HL-60/S4 treated with phorbol 12-myristate 13-acetate at 8.2 ng/mL for 4 days and 3 days (cell line): ENCODE measurements around the gene NFATC3.
"Not testable (repeated sequence)": the region's sequence is repeated elsewhere in the genome, so short reads cannot be mapped to it uniquely, and the experiment has no call there.

ENCODE experiments used
- in situ Hi-C: fragments of 300-500 bp; cut with MboI; formaldehyde crosslinking; loops from 2 replicates; pipeline ENCODE4 v1.15.0; 2022; ENCODE audit warnings: low sequenced_read_pairs

The NFATC3 gene

DNA sequence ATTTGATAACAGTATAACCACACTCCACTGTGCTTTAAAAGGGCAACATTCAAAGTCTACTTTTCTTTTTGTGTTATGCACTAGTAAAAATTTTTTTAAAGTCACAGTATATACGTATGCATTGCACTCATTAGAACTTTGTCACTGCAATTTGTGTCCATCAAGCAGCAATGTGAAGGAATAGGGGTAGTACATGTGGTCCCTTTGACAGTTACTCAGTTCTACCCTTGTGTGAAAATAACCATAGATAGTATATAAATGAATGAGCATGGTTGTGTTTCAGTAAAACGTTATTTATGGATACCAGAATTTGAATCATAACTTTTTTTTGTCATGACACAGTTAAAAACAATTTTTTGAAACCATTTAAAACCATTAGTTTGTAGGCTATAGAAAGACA is 30.7 kb downstream of the NFATC3 start:
- in situ Hi-C loops: no loop called here

DNA sequence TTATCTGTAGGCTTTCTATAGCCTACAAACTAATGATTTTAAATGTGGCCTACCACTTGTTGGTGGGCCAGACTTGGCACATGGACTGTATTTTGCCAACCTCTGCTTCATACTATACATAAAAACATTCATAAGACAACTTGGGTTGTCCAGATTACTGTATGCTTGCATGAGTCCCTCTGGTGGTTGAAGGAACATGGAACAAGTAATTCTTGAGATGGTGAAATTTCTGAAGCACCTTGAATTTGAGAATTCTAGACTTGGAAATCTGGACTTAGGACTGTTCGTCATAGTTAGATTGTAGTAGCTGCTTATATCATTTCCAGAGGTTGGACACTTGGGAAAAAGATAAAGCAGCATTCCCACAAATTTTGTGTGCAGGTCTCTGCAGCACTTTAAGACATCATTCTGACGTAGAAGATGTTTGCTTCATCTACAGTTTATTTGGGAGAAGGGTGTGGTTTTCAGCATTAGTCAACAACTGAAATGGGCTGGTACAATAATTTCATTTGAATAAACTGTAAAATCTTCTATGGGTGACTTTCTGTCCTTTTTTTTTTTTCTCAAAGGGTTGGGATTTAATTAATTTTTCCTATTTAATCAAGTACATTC is 31.2 kb downstream of the NFATC3 start:
- in situ Hi-C loops: no loop called here

DNA sequence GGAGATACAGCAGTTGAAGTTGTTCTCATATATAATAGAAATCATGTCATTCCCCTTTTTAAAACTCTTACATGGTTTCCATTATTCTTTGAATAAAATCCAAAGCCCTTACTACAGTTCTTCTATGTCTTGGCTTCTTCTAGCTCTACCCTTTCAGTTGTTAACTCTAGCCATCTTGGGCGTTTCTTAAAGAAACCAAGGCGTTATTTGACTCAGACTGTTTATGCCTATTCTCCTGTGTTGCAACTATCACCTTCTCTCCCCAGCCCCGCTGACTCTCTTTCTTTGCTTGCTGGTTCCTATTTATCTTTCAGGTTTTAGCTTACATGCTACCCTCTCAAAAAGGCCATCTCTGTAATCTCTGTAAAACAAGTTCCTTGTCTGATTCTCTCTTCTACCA is 32.7 kb downstream of the NFATC3 start:
- in situ Hi-C loops: no loop called here

DNA sequence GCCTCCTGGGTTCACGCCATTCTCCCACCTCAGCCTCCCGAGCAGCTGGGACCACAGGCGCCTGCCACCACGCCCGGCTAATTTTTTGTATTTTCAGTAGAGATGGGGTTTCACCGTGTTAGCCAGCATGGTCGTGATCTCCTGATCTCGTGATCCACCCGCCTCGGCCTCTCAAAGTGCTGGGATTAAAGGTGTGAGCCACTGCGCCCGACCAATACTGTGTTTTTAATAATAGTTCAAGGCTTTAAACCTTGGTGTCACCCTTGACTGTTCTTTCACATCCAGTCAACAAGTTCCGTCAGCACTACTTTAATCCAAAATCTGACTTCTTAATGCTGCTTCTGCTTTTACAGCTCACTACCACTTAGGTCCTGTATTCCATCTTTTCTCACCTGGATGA is 33.8 kb downstream of the NFATC3 start:
- in situ Hi-C loops: not testable (repeated sequence)

DNA sequence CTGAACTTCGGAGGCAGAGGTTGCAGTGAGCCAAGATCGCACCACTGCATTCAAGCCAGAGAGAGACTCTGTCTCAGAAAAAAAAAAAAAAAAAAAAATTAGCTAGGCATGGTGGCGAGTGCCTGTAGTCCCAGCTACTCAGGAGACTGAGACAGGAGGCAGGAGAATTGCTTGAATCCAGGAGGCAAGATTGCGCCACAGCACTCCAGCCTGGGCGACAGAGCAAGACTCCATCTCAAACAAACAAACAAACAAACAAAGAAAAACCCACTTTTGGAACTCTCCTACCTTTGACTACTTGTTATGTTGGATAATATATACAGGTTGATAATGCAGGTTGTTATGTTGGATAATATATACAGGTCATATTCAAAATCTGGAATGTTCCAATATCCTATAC is 35.3 kb downstream of the NFATC3 start:
- in situ Hi-C loops: not testable (repeated sequence)

DNA sequence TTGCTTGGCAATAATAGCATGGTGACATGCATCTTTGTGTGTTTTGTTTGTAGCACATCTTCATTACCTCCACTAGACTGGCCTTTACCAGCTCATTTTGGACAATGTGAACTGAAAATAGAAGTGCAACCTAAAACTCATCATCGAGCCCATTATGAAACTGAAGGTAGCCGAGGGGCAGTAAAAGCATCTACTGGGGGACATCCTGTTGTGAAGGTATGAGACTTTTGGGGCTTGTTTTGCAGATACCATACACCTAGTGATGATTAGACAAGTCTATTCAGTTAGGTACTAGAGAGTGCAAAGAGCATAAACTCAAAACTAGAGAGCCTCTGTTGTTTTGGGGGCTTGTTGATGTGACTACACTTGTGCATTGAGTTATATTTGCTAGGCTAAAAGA is 41.2 kb downstream of the NFATC3 start:
- in situ Hi-C loops: no loop called here

DNA sequence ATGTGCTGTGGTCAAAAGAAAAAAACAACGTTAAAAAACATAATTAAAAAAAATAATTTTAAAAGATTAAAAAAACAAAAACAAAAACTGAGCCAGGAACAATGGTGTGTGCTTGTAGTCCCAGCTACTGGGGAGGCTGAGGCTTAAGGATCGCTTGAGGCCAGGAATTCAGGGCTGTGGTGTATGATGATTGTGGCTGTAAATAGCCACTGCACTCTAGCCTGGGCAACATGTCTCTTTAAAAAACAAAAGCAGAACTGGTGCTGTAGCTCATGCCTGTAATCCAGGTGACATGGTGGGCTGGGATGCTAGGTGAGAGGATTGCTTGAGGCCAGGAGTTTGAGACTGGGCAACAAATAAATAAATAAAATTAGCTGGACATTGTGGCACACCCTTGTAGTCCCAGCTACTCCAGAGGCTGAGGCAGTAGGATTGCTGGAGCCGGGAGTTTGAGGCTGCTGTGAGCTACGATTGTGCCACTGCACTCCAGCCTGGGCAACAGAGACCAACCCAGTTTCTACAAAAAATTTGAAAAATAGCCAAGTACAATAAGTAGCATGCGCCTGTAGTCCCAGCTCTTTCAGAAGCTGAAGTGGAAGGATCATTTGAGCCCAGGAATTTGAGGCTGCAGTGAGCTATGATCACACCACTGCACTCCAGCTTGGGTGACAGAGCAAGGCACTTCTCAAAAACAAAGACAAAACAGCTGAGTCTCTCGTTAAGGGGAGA is 43.6 kb downstream of the NFATC3 start:
- in situ Hi-C loops: no loop called here

DNA sequence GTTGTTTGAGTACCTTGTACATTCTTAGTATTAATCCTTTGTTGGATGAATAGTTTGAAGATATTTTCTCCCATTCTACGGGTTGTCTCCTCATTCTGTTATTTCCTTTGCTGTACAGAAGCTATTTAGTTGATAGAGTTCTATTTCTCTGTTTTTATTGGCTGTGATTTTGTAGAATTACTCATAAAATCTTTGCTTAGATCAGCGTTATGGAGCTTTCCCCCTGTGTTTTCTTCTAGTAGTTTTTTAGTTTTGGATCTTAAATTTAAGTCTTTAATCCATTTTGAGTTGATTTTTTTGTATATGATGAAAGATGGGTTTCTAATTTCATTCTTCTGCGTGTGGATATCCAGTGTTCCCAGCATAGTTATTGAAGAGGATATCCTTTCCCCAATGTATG is 45.4 kb downstream of the NFATC3 start:
- in situ Hi-C loops: no loop called here

DNA sequence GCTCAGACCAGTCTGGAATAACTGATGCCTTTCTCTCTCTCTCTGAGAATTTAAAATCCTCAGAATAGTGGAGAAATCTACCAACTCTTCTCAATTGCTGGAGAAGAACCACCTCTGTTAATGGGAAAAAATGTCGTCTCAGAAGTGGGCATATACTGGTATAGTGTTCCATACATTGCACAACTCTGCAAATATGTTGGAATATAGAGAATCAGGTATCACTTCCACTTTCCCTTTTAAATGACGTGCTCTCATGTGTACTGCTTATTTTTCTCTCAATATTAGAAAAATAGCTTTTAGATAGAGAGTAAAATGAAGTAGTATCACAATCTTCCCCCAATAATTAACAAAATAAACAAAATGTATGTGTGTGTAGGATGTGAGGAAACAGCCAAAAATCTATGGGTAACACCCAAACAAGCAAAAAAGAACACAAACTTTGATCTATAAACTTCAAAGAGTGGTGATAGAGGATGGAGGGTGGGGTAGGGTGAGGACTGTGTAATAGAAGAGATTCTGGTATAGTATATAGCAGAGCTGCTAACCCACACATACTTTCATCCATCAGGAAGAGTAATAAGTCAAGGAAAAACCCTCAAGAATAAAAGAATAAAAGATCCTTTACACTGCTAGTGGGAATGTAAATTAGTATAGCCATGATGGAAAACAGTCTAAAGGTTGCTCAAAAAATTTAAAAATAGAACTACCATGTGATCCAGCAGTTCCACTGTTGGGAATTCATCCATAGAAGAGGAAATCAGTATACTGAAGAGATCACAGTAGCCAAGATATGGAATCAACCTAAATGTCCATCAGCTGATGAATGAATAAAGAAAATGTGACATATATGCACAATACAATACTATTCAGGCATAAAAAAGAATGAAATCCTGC is 46.9 kb downstream of the NFATC3 start:
- in situ Hi-C loops: no loop called here

DNA sequence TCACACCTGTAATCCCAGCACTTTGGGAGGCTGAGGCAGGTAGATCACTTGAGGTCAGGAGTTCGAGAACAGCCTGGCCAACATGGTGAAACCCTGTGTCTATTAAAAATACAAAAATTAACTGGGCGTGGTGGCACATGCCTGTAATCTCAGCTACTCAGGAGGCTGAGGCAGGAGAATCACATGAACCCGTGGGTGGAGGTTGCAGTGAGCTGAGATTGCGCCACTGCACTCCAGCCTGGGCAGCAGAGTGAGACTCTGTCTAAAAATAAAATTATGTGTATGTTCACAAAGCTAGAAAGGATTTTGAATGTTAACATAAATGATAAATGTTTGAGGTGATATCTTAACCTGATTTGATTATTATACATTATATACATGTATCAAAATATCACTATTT is 47.8 kb downstream of the NFATC3 start:
- in situ Hi-C loops: not testable (repeated sequence)

DNA sequence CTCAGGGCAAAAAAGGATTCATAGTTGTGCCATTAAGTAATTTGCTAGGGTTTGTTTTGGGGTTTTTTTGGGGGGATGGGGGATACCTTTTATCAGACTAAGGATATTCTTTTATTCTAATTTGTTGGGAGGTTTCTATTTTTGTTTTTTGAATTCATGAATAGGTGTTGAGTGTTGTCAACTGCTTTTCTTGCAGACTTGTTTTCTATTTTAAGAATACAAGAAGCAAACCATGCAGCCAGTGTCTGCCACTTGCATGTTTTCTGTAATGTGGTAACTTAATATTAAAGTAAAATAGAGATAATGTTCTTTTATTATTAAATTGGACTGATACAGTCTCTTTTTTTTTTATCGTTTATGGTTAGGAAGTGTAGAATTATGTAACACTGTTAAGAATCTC is 49.5 kb downstream of the NFATC3 start:
- in situ Hi-C loops: no loop called here

DNA sequence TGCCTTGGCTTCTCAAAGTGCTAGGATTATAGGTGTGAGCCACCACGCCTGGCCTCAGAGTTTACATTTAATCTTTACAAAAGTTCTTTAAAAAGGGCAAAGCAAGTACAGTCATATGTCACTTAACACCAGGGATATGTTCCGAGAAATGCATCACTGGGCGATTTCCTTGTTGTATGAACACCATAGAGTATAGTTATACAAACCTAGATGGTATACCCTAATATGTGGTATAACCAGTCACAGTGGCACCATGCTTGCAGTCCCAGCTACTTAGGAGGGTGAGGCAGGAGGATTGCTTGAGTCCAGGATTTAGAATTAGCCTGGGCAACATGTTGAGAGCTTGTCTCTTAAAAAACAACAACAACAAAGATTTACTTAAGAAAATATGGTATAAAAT is 51.3 kb downstream of the NFATC3 start:
- in situ Hi-C loops: no loop called here

DNA sequence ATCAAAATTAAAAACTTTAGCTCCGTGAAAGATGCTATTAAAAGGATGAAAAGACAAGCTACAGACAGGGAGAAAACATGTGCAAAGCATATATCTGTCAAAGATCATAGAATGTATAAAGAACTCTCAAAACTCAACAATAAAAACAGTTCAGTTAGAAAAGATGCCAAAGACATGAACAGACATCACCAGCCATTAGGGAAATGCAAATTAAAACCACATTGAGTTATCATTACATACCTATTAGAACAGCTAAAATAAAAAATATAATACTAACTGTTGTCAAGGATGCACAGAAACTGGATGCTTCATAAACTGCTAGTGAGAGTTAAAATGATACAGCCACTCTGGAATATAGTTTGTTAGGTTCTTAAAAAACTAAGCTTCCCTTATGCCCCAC is 58.8 kb downstream of the NFATC3 start:
- in situ Hi-C loops: no loop called here

DNA sequence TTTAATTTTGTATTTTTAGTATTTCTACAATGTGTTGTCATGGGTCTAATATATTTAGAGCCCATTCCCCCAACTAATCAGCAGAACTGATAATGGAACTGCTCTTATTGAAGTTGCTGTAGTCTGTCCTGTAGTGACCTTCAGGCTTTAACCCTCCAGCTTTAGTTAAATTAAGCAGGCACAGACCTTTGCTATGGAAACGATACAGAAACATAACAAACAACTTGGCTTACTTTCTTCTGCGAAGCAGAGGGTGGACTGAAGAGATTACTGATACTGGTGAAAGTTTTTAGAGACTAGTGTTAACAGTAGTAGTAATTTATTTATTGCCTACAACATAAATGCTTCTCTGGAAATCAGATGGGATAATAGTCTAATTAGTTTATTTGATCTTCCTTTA is 61.4 kb downstream of the NFATC3 start:
- in situ Hi-C loops: no loop called here

DNA sequence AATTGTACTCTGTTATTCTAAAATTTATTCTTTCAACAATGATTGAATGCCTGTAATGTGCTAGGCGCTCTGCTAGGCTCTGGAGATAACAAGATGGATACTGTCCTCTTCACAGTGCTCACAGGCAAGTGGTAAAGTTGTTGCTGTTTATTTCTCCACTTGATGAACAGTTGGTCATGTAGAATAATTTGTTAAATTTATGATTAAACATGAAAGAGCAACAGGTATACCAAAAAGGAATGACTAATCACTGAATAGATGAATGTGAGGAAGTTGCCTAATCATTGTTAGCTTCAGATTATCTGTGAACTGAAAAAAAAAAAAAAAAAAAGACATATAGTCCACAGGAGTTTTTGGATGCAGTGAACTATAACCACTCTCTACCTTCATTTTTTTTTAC is 62.3 kb downstream of the NFATC3 start:
- in situ Hi-C loops: no loop called here

DNA sequence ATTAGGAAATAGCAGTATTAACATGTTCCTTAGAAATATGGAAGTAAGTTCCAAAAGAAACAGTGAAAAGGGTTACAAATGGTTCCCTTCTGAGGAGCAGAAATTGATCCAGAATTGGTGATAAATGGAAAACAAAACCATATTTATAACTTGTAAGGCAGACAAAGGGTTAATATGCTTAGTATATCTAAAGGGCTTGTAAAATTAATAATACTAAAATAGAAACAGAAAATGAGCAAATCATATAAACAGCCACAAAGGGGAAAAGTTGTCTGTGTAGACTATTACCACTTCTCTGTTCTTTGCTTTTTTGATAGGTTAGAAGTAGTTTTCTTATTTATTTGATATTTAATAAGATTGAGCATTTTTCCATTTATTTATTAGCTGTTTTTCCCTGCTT is 64.4 kb downstream of the NFATC3 start:
- in situ Hi-C loops: no loop called here

DNA sequence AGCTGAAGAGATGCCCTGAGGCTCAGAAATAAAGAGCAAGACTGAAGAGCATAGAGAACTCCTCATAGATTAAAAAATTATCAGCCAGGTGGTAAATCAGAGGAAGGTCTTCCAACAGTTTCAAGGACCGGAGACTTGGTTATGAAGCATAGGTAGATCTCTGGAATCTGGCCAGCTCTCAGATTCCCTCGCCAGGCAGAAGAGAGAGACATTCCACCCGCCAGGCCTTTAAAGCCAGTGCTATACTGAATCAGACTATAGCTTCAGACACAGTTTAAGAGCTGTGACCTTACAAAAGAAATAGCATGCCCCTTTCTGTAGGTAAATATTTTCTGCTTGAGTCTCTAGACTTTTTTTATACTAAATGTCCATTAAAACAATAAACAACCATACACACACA is 70.3 kb downstream of the NFATC3 start:
- in situ Hi-C loops: no loop called here

DNA sequence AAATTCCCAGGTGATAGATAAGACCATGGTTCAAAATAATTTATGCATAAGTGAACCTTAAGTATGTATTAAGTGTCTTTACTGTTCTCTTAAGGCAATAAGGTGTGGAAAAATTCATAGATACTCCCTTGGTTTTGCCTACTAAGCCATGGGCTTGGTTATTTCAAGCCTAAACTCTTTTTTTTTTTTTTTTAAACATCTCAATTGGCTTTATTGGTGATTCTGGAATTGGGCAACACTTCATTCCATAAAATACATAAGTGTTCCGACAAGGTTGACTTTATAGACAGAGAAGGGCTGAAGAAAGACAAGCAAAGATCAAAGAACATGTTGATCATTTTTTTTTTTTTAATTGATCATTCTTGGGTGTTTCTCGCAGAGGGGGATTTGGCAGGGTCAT is 77.2 kb downstream of the NFATC3 start:
- in situ Hi-C loops: no loop called here

DNA sequence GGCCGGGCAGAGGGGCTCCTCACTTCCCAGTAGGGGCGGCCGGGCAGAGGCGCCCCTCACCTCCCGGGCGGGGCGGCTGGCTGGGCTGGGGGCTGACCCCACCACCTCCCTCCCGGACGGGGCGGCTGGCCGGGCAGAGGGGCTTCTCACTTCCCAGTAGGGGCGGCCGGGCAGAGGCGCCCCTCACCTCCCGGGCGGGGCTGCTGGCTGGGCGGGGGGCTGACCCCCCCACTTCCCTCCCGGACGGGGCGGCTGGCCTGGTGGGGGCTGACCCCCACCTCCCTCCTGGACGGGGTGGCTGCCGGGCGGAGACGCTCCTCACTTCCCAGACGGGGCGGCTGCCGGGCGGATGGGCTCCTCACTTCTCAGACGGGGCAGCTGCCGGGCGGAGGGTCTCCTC is 78.1 kb downstream of the NFATC3 start:
- in situ Hi-C loops: not testable (repeated sequence)

DNA sequence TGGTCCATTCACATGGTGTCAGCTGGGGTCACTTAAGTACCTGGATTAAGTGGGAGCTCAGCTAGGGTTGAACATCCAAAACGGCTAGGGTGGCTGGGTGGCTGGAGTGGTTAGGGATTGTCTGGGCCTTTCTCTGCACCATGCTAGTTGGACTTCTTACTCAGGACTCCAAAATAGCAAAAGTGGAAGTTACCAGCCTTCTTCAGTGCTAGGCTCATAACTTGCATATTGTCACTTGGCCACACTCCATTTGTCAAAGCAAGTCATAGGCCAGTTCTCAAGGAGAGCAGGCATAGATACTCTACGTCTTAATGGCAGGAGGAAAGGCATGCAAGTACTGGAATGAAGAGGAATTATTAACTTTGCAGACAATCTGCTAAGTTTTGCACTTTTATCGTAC is 81.1 kb downstream of the NFATC3 start:
- in situ Hi-C loops: no loop called here

DNA sequence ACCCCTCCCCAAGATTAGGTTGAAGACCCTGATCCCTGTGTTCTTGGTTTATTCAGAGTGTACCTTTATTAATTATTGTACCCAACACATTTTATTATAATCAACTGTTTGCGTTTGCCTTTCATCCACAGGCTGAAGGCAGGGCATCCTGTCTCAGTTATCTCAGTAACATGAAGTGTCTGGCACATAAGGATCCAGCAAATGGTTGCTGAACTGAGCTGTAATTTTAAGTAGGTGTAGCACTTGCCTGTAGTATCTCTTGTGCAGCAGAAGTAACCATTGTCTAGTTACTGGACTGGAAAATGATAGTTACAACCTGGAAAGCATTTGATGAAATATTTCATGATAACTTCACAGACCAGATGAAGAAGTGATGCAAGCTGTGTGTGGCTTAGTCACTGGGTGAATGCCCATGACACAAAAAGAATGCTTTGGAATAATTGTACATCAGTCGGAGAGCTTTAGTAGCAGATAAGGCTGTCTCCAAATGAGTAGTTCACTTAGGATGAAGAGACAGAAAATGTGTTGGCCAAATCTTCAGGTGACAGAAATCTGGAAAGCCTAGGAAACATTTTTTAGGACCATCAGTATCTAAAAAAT is 94.1 kb downstream of the NFATC3 start:
- in situ Hi-C loops: no loop called here

DNA sequence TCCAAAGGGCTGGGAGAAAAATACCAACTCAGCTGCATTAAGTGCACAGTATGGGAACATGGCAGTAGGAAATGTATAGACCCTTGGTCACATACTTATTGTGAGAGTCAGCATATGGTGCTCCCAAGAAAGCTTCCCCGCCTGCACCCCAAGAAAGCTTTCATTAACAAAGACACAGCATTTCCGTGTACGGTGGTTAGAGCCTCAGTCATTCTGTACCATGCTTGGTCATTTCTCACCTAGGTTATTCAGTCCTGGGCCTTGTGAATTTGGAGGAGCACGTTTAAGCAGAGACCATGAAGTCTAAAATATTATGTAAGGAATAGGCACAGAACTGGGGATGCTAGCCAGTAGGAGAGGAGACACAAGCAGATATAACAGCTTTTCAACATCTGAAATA is 94.7 kb downstream of the NFATC3 start:
- in situ Hi-C loops: no loop called here
